Measurements from ENCODE around the gene CCDC85A. TPM values are rescaled to one million over a fixed set of nuclear protein-coding genes. Genes with fewer than 3 reads are reported as not detected.

CCDC85A gene
- total RNA-seq, 1 experiment from 2014 or later: 3.0 TPM

GRCh38 chr2:56262241-56262640, 78.5 kb downstream of the CCDC85A start:
- Mint-ChIP-seq H3K27ac (ENCODE audit: unreplicated experiment) (no peak overlapping the region), H3K4me1 (ENCODE audit: low read depth, unreplicated experiment) (no peaks in the 10 kb centered on the region), H3K36me3 (ENCODE audit: insufficient read depth, unreplicated experiment) (no peaks in the 10 kb centered on the region)

GRCh38 chr2:56263876-56264275, 80.1 kb downstream of the CCDC85A start:
- Mint-ChIP-seq H3K9me3 (ENCODE audit: low read depth, unreplicated experiment) (peaks cover 2% of the 10 kb centered on the region), H3K36me3 (ENCODE audit: insufficient read depth, unreplicated experiment) (no peaks in the 10 kb centered on the region), H3K4me3 (ENCODE audit: low read depth, unreplicated experiment) (no peak overlapping the region), H3K4me1 (ENCODE audit: low read depth, unreplicated experiment) (no peaks in the 10 kb centered on the region), H3K27me3 (ENCODE audit: unreplicated experiment) (no peaks in the 10 kb centered on the region), H3K27ac (ENCODE audit: unreplicated experiment) (no peak overlapping the region)
- intact Hi-C loops (cut with micrococcal nuclease; ENCODE audit: unreplicated experiment): no loop called here
- CTCF ChIA-PET: no interaction called here
- TF ChIP-seq, protein P1, sequence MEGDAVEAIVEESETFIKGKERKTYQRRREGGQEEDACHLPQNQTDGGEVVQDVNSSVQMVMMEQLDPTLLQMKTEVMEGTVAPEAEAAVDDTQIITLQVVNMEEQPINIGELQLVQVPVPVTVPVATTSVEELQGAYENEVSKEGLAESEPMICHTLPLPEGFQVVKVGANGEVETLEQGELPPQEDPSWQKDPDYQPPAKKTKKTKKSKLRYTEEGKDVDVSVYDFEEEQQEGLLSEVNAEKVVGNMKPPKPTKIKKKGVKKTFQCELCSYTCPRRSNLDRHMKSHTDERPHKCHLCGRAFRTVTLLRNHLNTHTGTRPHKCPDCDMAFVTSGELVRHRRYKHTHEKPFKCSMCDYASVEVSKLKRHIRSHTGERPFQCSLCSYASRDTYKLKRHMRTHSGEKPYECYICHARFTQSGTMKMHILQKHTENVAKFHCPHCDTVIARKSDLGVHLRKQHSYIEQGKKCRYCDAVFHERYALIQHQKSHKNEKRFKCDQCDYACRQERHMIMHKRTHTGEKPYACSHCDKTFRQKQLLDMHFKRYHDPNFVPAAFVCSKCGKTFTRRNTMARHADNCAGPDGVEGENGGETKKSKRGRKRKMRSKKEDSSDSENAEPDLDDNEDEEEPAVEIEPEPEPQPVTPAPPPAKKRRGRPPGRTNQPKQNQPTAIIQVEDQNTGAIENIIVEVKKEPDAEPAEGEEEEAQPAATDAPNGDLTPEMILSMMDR (IDR thresholded peaks at IDR 0.05; ENCODE audit: unreplicated experiment): no peak
- DNase-seq: no peak
- BruUV-seq (replicated peaks): no TSS peak

More at GRCh38 chr2:56262241-56262640, 78.5 kb downstream of the CCDC85A start:
- CTCF ChIA-PET: no interaction called here
- Mint-ChIP-seq H3K9me3 (ENCODE audit: low read depth, unreplicated experiment) (peaks cover 2% of the 10 kb centered on the region), H3K27me3 (ENCODE audit: unreplicated experiment) (no peaks in the 10 kb centered on the region), H3K4me3 (ENCODE audit: low read depth, unreplicated experiment) (no peak overlapping the region)
- no TSS peak for BruUV-seq (replicated peaks)
- intact Hi-C loops (cut with micrococcal nuclease; ENCODE audit: unreplicated experiment): no loop called here
- DNase-seq: no peak
- TF ChIP-seq, protein P1 (IDR thresholded peaks at IDR 0.05; ENCODE audit: unreplicated experiment): no peak

DNA sequence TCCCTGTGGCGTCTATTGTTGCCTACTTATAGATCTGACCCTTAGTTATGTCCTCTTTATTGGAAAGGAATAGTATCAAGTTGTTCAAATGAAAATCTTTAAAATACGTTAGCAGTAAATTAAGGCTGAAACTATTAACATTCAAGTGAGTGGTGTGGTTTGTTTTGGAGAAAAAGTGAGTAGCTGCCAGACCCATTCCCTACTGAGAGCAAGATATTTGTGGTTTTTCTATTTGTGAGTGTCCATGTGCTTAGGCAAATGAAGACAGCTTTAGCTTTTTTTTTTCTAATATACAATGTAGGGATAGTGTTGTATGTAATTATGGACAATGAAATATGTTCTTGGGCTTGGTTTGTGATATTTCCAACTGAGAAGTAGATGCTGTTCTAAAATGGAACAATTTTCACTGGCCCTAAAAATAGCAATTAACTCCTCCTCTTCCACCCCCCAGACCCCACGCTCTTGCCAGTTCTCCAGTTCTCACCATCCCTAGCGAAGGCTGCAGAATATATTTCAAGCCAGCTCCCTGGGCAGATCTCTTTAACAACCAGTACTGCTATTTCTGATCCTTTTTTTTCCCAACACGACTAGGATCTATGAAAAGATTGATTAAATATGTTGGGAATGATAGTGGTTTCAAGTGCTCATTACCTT, 83.1 kb downstream of the CCDC85A start:
- H3K27ac Mint-ChIP-seq (ENCODE audit: unreplicated experiment): no peak overlapping the region
- no TSS peak for BruUV-seq (replicated peaks)
- intact Hi-C loops (cut with micrococcal nuclease; ENCODE audit: unreplicated experiment): no loop called here

DNA sequence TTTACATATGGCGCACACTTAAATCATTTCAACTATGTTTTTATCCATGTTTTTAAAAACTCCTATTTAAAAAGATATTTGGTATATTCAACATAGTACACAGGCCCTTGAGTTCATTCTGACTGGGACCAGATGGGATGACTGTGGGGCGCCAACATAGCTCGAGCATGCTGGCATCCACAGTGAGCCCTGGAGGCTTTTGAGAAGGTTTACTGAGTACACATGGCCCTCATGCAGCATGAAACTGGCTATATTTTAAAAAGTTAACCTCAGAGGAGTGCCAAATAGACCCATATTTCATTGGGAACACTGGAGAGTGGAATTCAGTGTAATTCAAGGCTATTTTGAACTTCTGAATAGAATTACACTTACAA, 83.6 kb downstream of the CCDC85A start:
- intact Hi-C loops (cut with micrococcal nuclease; ENCODE audit: unreplicated experiment): no loop called here

More for the DNA sequence above, 83.1 kb downstream of the CCDC85A start:
- CTCF ChIA-PET: interaction anchor here (0.7 kb wide), 1 partner anchor 15 kb away, joined by 3 read pairs; no protein-coding TSS in a partner anchor
- Mint-ChIP-seq H3K4me3 (ENCODE audit: low read depth, unreplicated experiment) (no peak overlapping the region), H3K9me3 (ENCODE audit: low read depth, unreplicated experiment) (peaks cover 2% of the 10 kb centered on the region), H3K27me3 (ENCODE audit: unreplicated experiment) (no peaks in the 10 kb centered on the region), H3K36me3 (ENCODE audit: insufficient read depth, unreplicated experiment) (no peaks in the 10 kb centered on the region), H3K4me1 (ENCODE audit: low read depth, unreplicated experiment) (no peaks in the 10 kb centered on the region)
- DNase-seq: no peak
- TF ChIP-seq, protein P1 (IDR thresholded peaks at IDR 0.05; ENCODE audit: unreplicated experiment): no peak

More for the DNA sequence above, 83.6 kb downstream of the CCDC85A start:
- Mint-ChIP-seq H3K4me3 (ENCODE audit: low read depth, unreplicated experiment) (no peak overlapping the region), H3K4me1 (ENCODE audit: low read depth, unreplicated experiment) (no peaks in the 10 kb centered on the region), H3K36me3 (ENCODE audit: insufficient read depth, unreplicated experiment) (no peaks in the 10 kb centered on the region), H3K27me3 (ENCODE audit: unreplicated experiment) (no peaks in the 10 kb centered on the region), H3K27ac (ENCODE audit: unreplicated experiment) (no peak overlapping the region), H3K9me3 (ENCODE audit: low read depth, unreplicated experiment) (peaks cover 2% of the 10 kb centered on the region)
- no peak for DNase-seq
- BruUV-seq (replicated peaks): no TSS peak
- TF ChIP-seq, protein P1 (IDR thresholded peaks at IDR 0.05; ENCODE audit: unreplicated experiment): no peak
- CTCF ChIA-PET: no interaction called here
